ENCODE results near the gene CAMTA1.
A peak's percentile ranks its signal among the peaks of the same experiment; 100 is the strongest.

Gene CAMTA1

DNA sequence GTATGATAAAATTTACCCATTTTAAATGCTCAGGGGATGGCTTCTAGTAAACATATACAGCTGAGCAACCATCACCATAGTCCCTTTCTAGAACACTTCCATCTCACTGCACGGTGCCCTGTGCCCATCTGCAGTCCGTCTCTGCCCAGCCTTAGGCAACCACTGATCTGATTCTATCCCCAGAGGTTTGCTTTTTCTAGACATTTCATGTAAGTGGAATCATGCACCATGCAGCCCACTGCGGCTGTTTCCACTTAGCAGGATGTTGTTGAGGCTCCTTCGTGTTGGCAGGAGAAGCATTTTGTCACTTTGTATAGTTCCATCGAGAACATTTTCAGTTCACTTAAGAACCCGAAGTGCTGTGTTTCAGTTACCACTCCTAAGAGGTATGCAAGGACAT is 958.1 kb downstream of the CAMTA1 start:
- H3K4me3 ChIP-seq (ENCODE audit: low read length) = no peak overlapping the region
- TF ChIP-seq, protein P1, sequence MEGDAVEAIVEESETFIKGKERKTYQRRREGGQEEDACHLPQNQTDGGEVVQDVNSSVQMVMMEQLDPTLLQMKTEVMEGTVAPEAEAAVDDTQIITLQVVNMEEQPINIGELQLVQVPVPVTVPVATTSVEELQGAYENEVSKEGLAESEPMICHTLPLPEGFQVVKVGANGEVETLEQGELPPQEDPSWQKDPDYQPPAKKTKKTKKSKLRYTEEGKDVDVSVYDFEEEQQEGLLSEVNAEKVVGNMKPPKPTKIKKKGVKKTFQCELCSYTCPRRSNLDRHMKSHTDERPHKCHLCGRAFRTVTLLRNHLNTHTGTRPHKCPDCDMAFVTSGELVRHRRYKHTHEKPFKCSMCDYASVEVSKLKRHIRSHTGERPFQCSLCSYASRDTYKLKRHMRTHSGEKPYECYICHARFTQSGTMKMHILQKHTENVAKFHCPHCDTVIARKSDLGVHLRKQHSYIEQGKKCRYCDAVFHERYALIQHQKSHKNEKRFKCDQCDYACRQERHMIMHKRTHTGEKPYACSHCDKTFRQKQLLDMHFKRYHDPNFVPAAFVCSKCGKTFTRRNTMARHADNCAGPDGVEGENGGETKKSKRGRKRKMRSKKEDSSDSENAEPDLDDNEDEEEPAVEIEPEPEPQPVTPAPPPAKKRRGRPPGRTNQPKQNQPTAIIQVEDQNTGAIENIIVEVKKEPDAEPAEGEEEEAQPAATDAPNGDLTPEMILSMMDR (IDR thresholded peaks at IDR 0.05; ENCODE audit: insufficient read depth, low read depth, low read length, missing control alignments) = no peak
- DNase-seq (ENCODE audit: low read depth) = no peak

DNA sequence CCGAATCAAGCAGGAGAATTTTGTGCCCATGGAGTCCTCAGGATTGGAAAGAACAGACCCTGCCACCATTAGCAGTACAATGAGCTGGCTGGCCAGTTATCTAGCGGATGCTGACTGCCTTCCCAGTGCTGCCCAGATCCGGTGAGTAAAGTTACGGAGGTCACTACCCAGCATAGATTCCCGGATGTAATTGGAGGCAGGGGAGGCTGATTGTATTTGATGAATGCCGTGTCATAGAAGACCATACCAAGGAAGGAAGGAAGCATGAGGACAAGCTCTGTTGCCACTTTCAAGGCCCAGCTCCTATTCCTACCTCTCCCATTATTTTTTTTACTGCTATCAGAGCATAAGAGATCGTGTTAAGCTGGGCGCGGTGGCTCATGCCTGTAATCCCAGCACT is 959.6 kb downstream of the CAMTA1 start:
- TF ChIP-seq, protein P1 (IDR thresholded peaks at IDR 0.05; ENCODE audit: insufficient read depth, low read depth, low read length, missing control alignments) = no peak
- no peak for DNase-seq (ENCODE audit: low read depth)
- H3K4me3 ChIP-seq (ENCODE audit: low read length) = no peak overlapping the region

DNA sequence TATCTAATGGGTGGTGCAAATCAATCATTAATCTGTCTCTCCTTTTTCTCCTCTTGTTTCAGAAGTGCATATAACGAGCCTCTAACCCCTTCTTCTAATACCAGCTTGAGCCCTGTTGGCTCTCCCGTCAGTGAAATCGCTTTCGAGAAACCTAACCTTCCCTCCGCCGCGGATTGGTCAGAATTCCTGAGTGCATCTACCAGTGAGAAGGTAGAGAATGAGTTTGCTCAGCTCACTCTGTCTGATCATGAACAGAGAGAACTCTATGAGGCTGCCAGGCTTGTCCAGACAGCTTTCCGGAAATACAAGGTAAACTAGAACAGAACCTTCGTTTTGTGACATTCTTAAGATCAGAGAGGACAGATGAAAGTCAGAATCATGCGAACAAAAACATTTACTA is 960.5 kb downstream of the CAMTA1 start:
- H3K4me3 ChIP-seq (ENCODE audit: low read length) = peak overlapping the region; percentile 14
- TF ChIP-seq, protein P1 (IDR thresholded peaks at IDR 0.05; ENCODE audit: insufficient read depth, low read depth, low read length, missing control alignments) = no peak
- DNase-seq (ENCODE audit: low read depth) = peak; percentile 92

DNA sequence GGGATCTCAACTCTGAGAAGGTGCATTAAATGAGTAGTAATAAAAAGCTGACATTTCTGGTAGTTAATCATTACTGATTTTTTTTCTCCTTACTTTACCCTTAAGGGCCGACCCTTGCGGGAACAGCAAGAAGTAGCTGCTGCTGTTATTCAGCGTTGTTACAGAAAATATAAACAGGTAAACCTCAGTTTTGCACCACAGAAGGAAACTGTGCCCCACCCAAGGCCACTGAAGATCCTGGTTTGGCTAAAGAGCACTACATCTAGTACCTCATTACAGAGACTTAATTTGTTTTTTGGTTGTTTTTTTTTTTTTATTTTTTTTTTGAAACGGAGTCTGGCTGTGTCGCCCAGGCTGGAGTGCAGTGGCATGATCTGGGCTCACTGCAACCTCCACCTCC is 962.4 kb downstream of the CAMTA1 start:
- TF ChIP-seq, protein P1 (IDR thresholded peaks at IDR 0.05; ENCODE audit: insufficient read depth, low read depth, low read length, missing control alignments) = no peak
- DNase-seq (ENCODE audit: low read depth) = no peak
- H3K4me3 ChIP-seq (ENCODE audit: low read length) = no peak overlapping the region

DNA sequence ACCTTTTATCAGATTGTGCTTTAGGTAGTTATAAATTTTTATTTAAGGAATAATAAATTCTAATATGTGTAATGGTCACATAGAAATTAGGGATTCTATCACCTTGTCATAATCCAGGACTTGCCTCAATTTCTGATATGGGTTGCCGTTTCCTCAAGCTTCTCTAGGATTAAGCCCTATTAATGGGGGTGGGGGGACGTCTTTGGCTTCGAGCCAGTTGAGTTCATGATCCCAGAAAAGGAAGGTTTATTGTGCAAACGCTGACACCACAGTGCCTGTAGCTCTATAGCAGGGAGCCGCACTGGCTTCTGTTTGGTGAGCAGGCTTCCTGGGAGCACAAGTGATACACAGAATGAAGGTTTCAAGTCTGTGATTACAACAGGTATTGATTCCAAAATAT is 963.9 kb downstream of the CAMTA1 start:
- TF ChIP-seq, protein P1 (IDR thresholded peaks at IDR 0.05; ENCODE audit: insufficient read depth, low read depth, low read length, missing control alignments) = no peak
- DNase-seq (ENCODE audit: low read depth) = no peak

DNA sequence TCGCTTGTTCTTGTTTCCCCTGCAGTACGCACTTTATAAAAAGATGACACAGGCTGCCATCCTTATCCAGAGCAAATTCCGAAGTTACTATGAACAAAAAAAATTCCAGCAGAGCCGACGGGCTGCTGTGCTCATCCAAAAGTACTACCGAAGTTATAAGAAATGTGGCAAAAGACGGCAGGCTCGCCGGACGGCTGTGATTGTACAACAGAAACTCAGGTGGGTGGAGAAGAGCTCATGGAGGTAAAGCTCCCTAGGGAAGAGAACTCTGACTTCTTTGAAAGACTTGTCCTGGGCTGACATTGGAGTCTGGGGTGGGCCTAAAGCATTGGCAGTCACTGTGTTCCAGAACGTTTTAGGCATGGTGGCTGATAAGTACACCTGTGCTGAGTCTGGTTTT is 965.9 kb downstream of the CAMTA1 start:
- no peak for DNase-seq (ENCODE audit: low read depth)
- TF ChIP-seq, protein P1 (IDR thresholded peaks at IDR 0.05; ENCODE audit: insufficient read depth, low read depth, low read length, missing control alignments) = no peak
- H3K4me3 ChIP-seq (ENCODE audit: low read length) = no peak overlapping the region

More for the DNA sequence above, 963.9 kb downstream of the CAMTA1 start:
- no peak overlapping the region for H3K4me3 ChIP-seq (ENCODE audit: low read length)

All from epithelial cell of esophagus (primary cell).